ENCODE measurements around the gene TP53BP2. TPM values are rescaled to one million over a fixed set of nuclear protein-coding genes. Genes with fewer than 3 reads are reported as not detected.
A peak's percentile ranks its signal among the peaks of the same experiment; 100 is the strongest.

The TP53BP2 gene
- total RNA-seq, 1 donor = 32.7 TPM

DNA sequence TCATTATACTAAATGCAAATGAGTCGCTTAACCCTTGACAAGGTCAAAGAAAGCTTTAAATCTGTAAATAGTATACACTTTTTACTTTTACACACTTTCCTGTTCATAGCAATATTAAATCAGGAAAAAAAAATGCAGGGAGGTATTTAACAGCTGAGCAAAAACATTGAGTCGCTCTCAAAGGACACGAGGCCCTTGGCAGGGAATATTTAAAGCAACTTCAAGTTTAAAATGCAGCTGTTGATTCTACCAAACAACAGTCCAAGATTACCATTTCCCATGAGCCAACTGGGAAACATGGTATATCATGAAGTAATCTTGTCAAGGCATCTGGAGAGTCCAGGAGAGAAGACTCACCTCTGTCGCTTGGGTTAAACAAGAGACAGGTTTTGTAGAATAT lies 70.7 kb downstream of the TP53BP2 start:
- DNase-seq (ENCODE audit: low read depth) = peak; percentile 84
- H3K4me3 ChIP-seq (ENCODE audit: low read depth, low read length) = no peak overlapping the region
- TF ChIP-seq CTCF (IDR thresholded peaks at IDR 0.05; ENCODE audit: insufficient read depth, low read length) = no peak

DNA sequence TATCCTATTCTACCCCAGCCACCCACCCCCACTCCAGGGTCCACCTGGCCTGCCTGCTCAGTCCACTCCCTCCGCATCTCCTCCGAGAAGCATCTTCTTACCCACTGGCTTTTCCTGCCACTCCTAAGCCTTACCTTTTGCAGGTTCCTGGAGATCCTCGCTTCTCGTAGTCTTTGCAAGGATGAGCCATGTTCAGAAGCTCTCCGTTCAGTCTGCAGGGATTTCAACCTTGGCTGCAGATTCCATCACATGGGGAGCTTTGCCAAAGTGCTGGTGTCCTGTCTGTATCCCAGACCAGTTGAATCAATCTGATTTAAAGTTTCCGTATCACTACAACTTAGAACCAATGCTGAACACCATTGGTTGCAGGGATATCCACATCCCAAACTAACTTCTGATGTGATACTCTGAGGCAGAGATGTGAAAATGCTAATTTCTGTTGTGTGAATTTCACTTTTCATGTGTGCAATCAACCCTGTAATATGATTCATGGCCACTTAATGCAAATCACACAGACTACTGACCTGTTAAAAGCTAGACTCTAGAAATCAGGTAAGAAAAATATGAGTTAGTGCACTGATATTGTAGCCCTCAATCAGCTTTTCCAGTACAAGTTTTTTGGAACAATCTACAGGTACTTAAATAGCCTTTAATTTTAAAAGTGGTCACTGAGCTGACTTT lies 71.5 kb downstream of the TP53BP2 start:
- no peak overlapping the region for H3K4me3 ChIP-seq (ENCODE audit: low read depth, low read length)
- no peak for TF ChIP-seq CTCF (IDR thresholded peaks at IDR 0.05; ENCODE audit: insufficient read depth, low read length)
- no peak for DNase-seq (ENCODE audit: low read depth)

DNA sequence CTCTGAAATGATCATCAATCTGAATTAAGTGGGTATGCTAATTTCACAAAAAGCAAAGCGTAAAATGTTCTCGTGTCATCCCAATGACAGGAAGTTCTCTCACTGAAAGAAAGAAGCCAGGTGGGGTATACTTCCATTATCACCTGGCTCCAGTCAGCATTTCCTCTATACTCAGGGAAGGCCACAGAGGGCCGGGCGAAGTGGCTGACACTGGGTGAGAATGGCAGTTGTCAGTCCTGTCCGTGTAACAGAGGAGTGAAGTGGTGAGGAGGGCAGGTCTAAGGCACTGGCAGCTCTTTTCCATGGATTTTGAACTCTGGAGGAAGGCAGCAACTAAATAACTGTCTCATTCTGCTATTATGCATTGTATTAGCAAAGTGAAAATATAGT lies 73.0 kb downstream of the TP53BP2 start:
- no peak for DNase-seq (ENCODE audit: low read depth)
- H3K4me3 ChIP-seq (ENCODE audit: low read depth, low read length) = no peak overlapping the region
- TF ChIP-seq CTCF (IDR thresholded peaks at IDR 0.05; ENCODE audit: insufficient read depth, low read length) = no peak

DNA sequence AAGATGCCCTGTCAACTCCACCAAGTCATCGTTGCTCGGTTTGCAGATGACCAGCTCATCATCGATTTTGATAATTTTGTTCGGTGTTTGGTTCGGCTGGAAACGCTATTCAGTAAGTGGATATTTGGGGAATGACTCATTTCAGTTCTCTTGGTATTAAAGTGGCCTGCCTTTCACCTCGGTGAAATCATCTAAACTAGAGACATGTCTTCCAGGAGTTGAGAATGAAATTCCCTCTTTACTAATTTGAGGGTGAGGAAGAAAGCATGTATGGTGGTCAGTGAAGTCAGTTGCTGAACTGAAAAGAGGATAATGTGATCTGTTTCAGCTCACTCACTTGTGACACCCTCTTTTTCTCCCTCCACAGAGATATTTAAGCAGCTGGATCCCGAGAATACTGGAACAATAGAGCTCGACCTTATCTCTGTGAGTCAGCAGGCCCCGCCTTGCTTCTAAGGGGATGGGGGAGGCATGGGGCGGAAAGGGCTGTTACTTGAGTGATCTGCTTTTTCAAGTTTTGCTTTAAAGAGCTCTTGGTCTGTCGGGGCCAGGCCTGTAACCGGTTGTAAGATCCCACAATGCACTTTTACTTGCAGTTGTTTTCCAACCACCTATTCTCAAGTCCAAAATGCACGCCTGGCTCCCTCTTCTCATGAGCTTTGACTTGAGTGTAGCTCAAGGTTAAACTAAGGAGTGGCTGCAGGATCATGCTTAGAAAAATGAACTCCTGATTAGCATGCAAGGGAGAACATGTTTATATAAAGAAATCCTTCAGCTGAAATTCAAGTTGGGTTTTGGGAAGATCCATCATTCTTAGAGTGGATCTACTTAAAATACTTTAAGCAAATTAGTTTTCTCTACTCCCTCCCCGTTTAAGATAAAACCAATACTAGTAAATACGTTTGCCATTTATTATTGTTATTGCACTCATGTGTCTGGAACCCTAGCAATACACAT lies 73.7 kb downstream of the TP53BP2 start:
- peak; percentile 95 for DNase-seq (ENCODE audit: low read depth)
- peak overlapping the region; percentile 38 for H3K4me3 ChIP-seq (ENCODE audit: low read depth, low read length)
- no peak for TF ChIP-seq CTCF (IDR thresholded peaks at IDR 0.05; ENCODE audit: insufficient read depth, low read length)

- DNase-seq (ENCODE audit: low read depth) = no peak
- no peak for TF ChIP-seq CTCF (IDR thresholded peaks at IDR 0.05; ENCODE audit: insufficient read depth, low read length)
- H3K4me3 ChIP-seq (ENCODE audit: low read depth, low read length) = peak overlapping the region; percentile 23
Measured at GRCh38 chr1:223771469-223771813, 74.3 kb downstream of the TP53BP2 start.

- no peak overlapping the region for H3K4me3 ChIP-seq (ENCODE audit: low read depth, low read length)
- no peak for TF ChIP-seq CTCF (IDR thresholded peaks at IDR 0.05; ENCODE audit: insufficient read depth, low read length)
- DNase-seq (ENCODE audit: low read depth) = no peak
Measured at GRCh38 chr1:223770621-223771315, 75.0 kb downstream of the TP53BP2 start.
